Fibroblast of skin of back (primary cell): ENCODE results near the gene SNX30. TPM values are rescaled to one million over a fixed set of nuclear protein-coding genes. Genes with fewer than 3 reads are reported as not detected.
"Not testable (repeated sequence)": the region's sequence is repeated elsewhere in the genome, so short reads cannot be mapped to it uniquely, and the experiment has no call there.

Source experiments
- DNase-seq: peaks from one replicate; pipeline ENCODE4 v3.0.0-alpha.2; 2013
- polyA plus RNA-seq, 2 experiments: library from polyadenylated mRNA; unstranded; fragments of 120-200 nt; gene quantifications; one replicate each; pipeline ENCODE4 v1.2.1, GENCODE V29; 2013; ENCODE audit not compliant: insufficient read length in 2 of 2

Gene SNX30, protein sequence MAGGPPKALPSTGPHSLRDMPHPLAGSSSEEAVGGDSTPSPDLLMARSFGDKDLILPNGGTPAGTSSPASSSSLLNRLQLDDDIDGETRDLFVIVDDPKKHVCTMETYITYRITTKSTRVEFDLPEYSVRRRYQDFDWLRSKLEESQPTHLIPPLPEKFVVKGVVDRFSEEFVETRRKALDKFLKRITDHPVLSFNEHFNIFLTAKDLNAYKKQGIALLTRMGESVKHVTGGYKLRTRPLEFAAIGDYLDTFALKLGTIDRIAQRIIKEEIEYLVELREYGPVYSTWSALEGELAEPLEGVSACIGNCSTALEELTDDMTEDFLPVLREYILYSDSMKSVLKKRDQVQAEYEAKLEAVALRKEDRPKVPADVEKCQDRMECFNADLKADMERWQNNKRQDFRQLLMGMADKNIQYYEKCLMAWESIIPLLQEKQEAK
- polyA plus RNA-seq (2013, experiment 1 of 2; ENCODE audit: insufficient read length): 6.8 TPM
- 15.0 TPM for polyA plus RNA-seq (2013, experiment 2 of 2; ENCODE audit: insufficient read length)

- peak; percentile 92 for DNase-seq
Measured at GRCh38 chr9:112750016-112750763, at the start of gene SNX30. Gene SNX30, plus strand, starts transcription at chr9:112750760. Its CDS starts 242 bp downstream, at chr9:112751002.

GRCh38 chr9:112703304-112703703 is 47.3 kb upstream of the SNX30 start:
- no peak for DNase-seq

DNA sequence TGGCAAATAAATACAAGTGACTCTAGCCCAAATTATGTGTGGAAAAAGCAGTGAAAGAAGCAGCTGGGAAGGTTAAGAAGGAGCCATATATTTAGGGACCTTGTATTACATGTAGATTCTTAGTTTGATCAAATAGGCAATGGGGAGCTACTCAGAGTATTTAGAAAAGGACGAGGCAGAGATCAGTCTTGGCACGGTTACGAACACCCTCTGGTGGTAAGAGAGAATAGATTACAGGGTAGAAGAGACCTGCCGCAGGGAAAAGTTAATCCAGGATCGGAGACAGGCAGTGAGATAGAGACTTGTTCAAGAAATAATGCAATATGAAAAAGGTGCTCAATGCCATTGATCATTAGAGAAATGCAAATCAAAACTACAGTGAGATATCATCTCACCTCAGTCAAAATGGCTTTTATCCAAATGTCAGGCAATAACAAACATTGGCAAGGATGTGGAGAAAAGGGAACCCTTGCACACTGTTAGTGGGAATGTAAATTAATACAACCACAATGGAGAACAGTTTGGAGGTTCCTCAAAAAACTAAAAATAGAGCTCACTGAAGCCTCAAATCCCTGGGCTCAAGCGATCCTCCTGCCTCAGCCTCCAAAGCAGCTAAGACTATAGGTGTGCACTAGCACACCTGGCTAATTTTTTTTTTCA is 44.7 kb upstream of the SNX30 start:
- peak; percentile 62 for DNase-seq

GRCh38 chr9:112711050-112711689 is 39.4 kb upstream of the SNX30 start:
- DNase-seq: peak; percentile 46

- DNase-seq: no peak
Measured at GRCh38 chr9:112712678-112713077, 37.9 kb upstream of the SNX30 start.

GRCh38 chr9:112717661-112718331 is 32.8 kb upstream of the SNX30 start, which contains the start of gene INIP:
Gene INIP, minus strand, starts transcription at chr9:112718117. Its CDS starts 1,632 bp downstream, at chr9:112716485.
- DNase-seq: peak; percentile 96

DNA sequence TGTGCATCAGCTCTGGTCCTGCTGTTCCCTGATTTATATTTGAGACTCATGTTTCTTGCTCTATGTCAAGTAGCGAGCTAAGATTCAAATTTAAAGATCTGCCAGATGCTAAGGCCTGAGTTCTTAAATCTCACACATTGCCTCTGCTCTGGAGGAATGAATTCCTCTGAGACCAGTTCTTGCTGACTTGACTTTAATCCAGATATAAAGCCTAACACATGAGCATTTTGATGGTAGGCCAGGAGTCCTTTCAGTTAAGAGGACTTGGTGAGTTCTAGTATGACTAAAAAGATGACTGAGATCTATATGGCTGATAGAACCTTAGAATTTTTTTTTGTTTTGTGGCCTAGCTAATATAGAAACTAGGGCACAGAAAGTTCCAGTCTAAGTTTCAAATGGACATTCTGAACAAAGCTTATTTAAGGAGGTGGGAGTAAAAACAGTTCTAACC is 31.3 kb upstream of the SNX30 start:
- DNase-seq: peak; percentile 2

DNA sequence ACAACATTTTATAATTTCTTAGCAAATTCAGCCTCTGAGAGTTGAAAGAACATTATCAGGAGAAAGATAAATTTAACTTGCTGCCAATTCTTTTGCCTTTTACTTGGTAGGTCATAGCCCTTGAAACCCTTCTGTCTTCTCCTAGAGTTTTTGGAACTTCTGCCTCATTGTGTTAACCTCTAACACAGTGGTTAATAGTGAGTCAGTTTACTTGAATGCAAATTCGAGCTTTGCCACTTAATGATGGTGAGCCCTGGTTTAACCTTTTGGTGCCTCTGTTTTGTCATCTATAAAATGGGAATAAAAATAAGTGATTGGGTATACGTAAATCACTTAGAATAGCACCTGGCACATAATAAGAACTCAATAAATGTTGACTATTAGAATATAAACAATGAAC is 30.9 kb upstream of the SNX30 start:
- no peak for DNase-seq

GRCh38 chr9:112720113-112720780 is 30.3 kb upstream of the SNX30 start:
- DNase-seq: no peak

GRCh38 chr9:112722749-112723148 is 27.8 kb upstream of the SNX30 start:
- DNase-seq: not testable (repeated sequence)

DNA sequence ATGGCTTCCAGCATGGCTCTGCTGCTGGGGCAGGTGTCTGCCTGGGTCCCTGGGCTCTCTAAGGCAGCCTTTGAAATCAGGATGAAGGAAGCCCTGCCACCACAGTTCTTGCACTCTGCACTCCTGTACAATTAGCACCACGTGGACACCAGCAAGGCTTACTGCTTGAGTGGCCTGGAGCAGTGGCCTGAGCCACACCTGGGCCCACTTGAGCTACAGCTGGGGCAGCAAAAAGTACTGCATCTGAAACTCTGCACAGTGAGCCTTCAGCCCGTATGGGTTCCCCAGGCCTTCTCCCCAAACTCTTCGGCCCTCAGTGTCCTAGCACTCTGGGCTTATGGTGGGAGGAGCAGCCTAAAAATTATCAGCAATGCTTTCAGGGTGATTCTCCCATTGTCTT is 24.6 kb upstream of the SNX30 start:
- no peak for DNase-seq

- no peak for DNase-seq
Measured at GRCh38 chr9:112726428-112726827, 24.1 kb upstream of the SNX30 start.

DNA sequence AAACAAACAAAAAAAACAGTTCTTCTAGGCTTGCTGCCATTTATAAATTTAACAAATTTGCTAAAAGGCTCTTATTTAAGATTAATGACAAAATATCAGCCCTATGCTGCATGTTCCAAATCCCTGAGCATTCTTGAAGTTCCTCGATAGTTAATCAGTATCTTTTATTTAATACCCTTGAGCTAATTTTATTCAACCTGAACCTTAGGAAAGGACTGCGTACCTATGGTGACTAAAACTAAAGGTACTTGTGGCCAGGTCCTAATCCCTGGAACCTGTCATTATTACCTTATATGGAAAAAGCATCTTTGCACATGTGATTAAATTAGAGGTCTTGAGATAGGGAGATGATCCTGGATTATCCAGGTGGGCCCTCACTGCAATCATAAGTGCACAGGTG is 22.2 kb upstream of the SNX30 start:
- no peak for DNase-seq

DNA sequence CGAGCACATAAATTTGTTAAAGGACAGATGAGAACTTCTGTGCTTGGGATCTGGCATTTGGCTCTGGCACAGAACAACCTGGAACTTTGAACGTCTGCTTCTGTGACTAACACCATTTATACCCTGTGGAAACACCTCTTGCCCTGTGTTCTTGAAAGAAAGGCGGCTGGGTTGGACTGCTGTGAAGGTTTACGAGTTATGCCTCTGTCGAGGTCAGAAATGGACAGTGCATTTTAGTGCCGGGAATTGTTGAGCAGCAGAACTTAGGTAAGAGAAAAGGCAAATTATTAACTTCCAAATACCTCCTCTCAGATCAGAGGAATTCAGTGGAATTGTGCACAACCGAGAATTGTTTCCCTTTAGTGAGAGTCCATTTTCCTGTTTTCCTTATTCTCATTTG is 18.6 kb upstream of the SNX30 start:
- no peak for DNase-seq

DNA sequence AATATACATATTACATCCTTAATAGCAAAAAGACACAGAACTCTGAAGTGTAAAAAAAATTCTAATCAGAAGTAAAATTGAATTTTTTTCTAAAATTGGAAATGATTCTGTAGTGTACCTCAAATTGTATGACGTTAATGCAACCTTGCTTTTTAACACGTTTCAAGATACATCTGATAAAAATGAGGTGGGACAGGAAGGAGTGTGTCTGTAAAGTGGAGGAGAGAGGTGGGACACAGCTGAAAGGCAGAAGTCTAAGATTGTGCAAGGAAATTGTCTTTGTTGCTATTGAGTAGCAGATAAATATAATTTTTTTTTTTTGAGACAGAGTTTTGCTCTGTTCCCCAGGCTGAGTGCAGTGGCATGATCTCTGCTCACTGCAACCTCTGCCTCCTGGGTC is 15.7 kb upstream of the SNX30 start:
- DNase-seq: no peak

DNA sequence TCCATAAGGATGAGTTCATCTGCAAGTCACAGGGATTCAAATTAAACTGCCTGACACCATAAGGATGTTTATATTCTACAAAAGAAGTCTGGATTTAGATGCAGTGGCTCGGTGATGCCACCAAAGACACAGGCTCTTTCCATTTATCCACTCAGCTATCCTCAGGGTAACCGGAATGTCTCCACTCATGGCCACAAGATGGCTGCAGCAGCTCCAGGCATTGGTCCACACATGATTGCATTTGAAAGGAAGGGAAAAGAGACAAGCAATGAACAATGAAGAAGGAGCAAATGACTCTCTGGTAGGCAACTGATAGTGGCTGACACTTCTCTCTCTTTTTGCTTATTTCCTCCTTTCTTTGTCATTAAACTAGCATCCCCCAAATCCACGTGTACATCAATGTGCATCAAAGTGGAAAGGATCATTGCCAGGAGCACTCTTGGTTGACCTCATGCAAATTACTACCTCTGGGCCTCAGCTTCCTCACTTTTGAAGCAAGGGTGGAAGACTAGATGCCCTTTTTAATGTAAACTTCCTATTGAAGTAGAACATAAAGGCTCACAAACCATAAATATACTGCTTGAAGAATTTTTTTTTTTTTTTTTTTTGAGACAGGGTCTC is 7.2 kb upstream of the SNX30 start:
- DNase-seq: no peak

DNA sequence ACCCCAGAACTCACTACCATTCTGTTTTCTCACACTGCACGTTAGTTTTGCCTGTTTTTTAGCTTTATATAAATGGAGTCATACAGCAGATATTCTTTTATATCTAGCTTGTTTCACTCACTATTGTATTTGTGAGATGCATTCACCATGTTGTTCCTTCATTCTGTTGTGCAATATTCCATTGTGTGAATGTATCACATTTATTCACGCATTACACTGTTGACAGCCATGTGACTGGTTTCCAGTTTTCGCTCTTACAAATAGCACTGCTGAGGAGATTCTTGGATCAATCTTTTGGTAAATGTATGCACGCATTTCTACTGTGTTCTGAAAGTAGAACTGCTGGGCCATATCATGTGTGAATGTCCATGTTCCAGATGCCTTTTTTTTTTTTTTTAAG is 6.4 kb upstream of the SNX30 start:
- no peak for DNase-seq

- no peak for DNase-seq
Measured at GRCh38 chr9:112747094-112747493, 3.5 kb upstream of the SNX30 start.

DNA sequence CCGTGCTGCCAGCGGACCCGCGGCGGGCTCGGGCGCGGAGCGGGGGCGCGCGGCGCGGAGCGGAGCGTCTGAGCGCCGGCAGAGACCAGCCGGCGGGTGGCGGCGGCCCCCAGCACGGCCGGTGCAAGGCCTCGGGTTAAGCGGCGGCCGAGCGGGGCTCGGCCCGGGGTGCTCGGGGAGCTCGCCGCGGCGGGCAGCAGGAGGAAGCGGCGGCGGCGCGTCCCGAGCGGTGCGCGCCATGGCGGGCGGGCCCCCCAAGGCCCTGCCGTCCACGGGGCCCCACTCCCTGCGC is 150 bp downstream of the SNX30 start:
- DNase-seq: no peak

DNA sequence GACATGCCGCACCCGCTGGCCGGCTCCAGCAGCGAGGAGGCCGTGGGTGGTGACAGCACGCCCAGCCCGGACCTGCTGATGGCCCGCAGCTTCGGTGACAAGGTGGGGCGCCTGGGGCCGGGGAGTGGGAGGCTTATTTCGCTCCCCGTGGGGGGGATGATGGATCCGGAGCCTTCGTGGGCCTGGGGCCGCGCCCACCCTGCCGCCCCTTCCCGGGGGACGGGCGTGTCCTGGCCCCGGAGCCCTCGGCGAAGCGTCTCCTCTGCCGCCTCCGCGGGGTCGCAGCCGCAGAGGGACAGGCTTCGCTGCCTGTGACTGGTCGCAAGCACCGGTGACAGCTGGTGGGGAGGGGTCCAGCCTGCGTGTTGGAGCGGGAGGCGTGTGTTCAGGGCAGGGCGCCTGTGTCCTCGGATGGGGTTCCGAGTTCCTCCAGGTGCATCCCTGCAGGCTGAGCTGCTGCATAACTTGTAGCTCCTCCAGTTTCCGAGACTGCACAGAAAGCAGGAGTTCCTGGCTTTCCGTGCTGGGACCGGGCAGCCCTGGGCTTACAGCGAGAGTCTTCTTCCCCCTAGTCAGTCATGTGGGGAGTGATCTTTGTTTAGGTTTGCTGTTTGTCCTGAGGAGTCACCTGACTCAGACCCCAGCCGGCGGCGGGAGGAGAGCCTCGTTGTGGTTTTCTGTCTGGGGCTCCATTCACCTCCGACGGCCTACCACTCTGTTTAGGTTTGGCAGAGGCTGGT is 666 bp downstream of the SNX30 start:
- DNase-seq: peak; percentile 52
